Activated CD4-positive, alpha-beta T cell treated with anti-CD3 and anti-CD28 coated beads, Interleukin-2, amount 50 U/mL, for 24 hours (primary cell): ENCODE data around the gene USHBP1.

ENCODE experiments used
- DNase-seq, 2 donors: peaks; one replicate each; pipeline ENCODE4 v3.0.0-alpha.2; 2020; ENCODE audit warnings: low read depth in 1 of 2, low spot score in 1 of 2

Gene USHBP1

DNA sequence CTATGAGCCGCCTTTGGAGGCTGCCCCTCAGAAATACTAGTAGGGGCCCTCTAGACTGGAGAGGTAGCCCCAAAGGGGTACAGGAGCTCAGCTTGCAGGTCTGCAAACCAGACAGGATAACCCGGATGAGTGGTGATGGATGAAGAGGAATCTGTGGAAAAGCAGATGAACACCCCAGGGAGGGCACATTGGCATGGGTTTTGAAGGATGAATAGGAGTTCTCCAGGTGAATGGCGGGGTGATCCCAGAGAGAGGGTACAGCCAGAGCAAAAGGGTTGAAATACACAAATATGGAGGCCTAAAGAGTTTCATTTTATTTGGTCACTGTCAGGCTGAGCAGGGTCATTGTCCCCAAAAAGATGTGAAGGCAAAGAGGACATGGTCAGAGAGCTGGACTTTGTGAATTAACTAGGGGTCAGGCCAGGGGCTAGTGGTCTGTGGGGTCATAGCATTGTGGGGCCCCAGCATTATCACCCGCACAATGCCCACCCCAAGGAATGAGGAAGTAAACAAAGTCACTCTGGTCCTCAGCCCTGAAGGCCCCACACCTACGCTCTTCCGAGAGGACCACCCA lies 23.6 kb downstream of the USHBP1 start:
- DNase-seq: no peak

DNA sequence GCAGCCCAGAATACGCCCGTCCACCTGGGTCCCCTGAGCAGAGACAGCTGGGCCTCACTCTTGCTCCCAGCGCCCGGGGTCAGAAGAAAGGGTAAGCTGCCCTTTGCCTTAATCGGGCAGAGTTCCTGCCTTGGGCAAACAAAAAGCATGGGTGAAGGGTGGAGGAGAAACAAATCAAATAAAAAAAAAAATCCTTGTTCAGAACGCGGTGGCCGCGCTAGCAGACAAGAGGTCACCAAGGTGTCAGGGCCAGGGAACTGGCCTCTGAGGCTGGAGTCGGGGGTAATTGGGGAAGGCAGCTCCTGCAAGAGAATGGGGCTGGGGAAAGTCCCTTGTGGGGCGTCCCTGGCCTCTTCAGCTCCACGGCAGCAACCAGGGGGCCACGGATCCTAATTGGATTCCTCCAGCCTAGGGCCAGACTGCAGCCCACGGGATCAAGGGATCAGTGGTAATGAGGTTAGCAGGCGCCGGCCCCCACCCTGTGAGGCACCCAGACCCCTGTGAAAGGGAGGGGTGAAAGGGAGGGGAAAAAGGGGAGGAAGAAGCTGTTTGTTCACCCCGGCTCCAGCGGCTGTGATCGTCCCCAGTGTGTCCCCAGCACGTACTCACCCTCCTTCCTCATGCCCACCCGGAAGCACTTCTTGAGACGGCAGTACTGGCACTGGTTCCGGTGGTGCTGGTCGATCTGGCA lies 24.3 kb downstream of the USHBP1 start:
- no peak for DNase-seq

DNA sequence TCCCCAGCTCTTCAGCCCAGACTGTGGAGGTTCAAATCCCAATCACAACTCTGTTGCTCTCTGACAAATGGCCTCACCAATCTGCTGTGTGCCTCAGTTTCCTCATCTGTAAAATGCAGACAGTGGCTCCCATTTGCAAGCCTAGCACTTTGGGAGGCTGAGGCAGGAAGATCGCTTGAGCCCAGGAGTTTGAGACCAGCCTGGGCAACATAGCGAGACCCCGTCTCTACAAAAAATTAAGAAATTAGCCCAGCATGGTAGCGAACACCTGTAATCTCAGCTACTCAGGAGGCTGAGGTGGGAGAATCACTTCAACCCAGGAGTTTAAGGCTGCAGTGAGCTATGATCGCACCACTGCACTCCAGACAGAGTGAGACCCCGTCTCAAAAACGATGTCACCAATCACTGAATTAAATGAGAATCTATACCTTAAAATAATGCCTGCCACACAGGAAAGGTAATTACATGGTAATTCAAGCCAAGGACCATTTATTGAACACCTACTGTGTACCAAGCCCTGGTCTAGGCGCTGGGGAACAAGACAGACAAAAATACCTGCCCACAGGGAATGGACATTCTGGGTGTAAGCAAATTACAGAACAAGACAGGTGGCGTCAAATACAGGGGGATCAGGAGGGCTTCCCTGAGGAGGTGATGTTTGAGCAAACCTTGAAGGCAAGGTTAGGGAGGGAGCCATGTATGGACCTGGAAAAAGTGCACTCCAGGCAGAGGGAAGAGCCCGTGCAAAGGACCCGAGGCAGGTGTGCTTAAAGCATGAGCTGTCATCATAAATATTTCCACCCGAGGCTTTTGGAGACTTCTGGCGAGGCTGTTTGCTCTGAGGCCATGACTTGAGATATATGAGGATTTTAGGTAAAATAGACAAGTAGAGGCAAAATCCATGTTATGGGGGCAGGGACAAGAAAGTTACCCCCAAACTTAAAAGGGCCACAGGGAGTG lies 26.5 kb downstream of the USHBP1 start:
- no peak for DNase-seq

DNA sequence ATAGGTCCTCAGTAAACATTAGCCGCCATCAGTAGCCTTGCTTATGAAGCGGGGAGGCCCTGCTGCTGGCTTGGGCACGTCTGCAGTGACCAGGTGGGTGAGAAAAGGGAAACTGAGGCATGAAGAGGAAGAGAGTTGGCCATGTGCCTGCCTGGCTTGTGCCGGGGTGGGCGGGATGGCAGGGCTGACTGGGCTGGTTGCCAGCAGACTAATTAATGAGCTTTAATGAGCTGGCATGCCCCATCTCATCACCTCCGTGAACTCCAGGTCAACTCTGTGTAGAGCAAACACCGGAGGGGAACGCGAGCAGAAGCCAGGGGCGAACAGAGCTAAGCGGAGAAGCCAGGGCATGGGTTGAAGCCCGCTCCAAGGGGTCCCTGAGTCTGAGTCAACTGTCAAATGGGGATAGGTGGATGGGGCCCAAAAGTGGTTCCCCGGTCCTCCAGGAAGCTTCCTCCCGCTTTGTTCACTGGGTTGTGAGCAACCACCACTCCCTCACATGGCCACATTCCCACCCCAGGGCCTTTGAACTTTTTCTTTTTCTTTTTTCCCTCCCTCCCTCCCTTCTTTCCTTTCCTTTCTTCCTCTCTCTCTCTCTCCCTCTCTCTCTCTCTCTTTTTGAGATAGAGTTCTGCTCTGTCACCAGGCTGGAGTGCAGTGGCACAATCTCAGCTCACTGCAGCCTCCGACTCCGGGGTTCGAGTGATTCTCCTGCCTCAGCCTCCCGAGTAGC lies 27.6 kb downstream of the USHBP1 start:
- no peak for DNase-seq

DNA sequence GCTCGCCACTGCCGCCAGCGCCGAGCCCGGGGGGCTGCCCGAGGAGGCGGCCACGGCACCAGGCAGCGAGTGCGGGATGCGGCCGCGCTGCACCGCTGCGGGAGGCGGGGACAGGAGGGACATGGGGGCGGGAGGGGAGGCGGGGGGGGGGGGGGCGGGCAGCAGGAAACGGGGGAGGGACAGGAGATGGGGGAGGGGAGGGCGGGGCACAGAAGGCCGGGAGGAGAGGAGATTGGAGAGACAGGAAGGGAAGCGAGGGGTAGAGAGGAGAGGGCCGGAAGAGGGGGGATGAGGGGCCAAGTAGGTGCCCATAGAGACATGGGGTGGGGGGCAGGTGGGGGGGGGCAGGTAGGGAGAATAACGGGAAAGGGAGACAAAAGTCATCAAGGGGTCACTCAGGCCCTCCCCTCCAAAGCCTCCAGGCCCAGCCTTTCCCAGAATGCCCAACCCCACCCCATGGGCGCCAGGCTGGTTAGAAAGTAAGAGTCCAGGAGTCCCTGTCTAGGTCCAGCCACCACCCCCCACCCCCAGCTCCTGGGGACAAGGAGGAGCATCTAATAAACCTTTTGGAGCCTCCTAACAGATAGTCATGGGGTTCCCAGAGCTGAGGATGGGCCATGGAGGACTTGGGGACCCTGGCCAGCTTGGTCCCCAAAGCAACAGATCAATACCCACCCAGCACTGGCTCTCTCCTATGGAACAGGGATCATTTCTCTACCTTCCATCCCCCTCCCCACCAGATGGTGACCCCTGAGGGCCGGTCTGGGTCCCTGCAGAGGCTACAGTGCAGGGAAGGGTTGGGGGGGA lies 28.4 kb downstream of the USHBP1 start:
- DNase-seq: no peak

DNA sequence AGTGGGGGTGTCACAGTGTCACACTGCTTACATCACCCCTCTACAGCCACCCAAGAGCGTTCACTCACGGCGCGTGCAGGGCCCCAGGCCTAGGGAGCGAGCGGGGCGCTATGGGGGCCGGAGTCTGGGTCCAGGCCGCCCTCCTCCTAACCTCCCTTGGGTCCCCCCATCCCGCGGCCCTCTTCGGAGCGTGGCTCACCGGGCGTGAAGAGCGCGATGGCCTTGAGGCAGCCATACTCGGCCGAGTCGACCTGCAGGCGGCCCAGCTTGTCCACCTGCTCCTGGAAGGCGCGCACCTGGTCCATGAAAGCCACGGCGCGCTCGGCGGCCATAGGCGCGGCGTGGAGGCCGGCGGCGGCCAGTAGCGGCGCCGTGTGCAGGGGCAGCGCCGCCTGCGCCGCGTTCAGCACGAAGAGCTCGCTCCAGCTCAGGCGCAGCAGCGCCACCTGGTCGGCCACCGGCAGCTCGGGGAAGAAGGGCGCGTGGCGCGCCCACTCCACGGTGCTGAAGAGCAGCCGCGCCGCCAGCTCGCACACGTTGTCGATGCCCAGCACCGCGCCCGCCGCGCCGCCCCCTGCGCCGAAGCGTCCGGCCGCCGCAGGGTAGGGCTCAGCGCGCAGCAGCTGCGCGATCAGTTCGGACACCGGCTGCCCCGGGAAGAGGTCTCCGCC lies 29.1 kb downstream of the USHBP1 start:
- peak; percentile 50 to 53 for DNase-seq

DNA sequence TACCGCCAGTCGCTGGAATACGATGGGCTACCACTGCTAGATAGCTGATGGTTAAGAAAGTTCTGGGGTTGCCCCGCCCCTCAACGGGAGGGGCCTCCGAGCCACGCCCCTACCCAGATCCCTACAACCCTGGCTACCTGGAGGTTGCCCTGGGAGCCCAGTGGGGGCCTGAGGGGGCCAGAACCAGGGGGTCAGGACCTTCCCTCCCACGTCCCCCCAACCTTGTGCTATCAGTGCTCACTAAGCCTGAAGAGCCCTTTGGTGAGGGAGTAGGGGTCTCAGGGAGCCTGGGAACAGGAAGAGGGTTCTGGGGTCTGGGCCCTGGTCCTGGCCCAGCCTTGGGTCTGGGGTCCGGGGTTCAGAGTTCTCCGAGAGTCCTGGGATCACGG lies 29.6 kb downstream of the USHBP1 start:
- DNase-seq: peak; percentile 43 to 49

DNA sequence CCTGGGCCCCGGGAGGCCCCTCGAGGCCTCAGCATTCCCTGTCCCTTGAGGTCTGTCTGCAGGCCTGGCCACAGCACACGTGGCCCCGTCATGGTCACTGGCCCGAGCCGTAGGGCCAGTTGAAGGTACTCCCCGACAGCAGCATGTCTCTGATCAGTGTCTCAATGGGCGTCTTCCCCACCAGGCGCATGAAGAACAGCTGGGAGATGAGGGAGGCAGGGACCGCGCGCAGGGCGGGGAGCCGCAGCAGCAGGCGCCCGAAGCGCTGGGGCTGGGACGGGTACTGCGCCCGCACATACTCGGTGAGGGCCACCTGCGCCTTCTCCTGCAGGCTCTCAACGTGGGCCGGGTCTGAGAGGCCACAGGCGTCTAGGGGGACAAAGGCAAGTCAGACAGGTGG lies 32.3 kb downstream of the USHBP1 start:
- no peak for DNase-seq

DNA sequence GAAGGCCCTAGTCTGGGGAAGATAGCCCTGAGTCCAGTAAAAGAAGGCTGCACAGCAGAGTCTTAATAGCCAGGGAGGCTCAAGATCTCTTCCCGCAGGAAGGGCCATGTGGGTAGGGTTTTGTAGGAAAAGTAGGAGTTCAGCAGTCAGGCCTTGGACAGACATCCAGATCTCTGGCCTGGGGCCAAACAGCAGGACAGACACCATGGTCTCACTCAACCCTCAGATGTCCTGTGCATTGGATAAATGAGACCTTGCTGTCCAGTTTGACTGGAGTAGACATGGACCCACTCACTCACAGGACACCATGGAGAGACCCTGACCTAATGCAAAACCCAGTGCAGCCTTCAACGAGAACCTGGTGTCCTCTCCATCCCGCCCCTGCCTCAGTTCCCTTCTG lies 34.7 kb downstream of the USHBP1 start:
- no peak for DNase-seq

DNA sequence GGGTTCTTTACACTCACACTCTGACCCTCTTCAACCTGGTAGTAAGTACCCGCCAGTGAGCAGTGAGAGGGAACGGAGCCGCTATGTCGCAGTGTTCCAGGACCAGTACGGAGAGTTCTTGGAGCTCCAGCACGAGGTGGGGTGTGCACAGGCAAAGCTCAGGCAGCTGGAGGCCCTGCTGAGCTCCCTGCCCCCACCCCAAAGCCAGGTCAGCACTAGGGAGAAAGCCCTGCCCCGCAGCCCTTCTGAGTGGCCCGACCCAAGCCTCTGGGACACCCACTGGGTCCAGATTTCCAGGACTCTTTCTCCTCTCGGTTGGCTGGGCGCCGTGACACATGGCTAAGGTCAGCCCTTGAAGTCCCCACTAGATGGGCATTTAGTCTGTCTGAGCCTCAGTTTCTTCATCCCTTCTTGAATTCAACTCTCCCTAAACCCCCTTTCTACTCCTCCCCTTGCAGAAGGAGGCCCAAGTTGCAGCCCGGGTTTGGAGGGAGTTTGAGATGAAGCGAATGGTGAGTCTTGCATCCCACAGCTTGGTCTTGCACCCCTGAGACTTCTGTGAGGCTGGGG lies 36.7 kb downstream of the USHBP1 start:
- DNase-seq: no peak

DNA sequence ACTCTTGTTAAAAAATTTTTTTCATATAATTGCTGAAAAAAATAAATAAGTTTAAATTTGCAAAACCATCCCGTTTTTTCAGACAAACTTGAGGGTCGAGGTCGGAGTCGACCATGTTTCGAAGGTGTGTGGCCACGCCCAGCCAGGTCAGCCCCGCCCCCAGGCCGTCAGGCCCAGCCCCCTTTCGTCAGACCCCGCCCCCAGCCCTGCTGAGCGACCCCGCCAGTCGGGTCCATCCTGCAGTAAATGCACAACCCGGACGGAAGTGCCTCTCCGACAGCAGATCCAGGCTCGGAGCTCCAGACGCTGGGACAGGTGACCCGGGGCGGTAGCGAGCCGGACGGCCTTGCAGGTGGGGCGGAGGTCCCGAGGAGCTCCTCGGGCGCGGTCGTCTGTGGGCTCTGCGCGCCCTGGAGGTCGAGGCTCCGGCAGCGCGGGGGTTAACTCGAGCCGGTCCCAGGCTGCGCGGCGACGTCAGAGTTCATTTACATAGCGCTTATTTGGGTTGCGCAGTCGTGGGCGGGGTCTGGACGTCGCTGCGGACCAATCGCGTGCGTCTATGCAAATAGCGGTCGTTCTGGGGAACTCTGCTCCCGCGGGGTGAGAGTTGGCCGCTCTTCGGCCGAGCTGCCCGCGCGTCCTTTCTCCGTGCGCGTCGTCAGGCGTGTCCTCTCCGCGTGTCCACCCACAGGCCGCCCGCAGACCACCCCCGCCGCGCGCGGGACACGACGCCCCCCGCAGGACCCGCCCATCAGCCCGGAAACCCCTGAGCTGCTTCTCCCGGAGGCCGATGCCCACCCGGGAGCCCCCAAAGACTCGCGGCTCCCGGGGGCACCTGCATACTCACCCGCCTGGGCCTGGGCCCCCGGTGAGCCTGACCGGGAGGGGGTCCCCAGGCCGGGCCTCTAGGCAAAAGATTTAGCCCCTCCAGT lies 38.3 kb downstream of the USHBP1 start, which contains the start of gene OCEL1:
Gene OCEL1, plus strand, starts transcription at position 225 of the 932 bp plus-strand sequence. Its CDS starts 22 bp downstream, at position 247.
- DNase-seq: peak; percentile 93 to 94

DNA sequence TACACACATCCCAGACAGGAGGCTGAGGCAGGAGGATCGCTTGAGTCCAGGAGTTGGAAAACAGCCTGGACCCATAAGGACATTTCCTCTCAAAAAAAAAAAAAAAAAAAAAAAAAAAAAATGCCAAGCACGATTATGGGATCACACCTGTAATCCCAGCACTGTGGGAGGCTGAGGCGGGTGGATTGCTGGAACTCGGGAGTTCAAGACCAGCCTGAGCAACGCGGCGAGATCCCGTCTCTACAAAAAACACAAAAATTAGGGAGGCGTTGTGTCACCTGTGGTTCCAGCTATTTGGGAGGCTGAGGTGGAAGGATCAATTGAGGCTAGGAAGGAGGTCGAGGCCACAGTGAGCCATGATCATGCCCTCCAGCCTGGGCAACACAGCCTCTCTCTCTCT lies 39.5 kb downstream of the USHBP1 start:
- DNase-seq: no peak

DNA sequence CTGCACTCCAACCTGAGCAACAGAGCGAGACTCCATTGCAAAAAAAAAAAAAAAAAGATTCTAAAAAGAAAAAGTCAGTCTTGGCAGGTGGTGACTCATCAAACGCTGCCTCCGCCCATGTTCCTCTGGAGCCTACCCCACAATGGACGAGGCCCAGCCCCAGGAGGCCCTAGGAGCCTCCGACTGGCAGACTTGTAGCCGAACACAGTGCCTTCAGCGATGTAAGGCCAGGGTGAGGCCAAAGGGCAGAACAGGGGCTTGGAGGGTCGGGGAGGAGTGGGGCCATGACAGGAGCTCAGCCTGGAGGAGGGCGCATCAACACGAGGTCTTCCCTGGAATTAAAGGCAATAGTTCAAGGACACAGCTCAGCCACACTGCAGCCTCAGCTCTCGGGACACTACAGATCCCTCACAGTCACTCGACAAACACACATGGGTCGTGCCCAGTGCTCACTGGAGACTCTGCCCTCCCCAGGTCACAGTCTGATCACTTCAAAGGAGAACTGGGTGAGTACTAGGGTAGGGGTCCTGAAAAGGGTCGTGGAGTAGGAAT lies 44.3 kb downstream of the USHBP1 start:
- DNase-seq: no peak

DNA sequence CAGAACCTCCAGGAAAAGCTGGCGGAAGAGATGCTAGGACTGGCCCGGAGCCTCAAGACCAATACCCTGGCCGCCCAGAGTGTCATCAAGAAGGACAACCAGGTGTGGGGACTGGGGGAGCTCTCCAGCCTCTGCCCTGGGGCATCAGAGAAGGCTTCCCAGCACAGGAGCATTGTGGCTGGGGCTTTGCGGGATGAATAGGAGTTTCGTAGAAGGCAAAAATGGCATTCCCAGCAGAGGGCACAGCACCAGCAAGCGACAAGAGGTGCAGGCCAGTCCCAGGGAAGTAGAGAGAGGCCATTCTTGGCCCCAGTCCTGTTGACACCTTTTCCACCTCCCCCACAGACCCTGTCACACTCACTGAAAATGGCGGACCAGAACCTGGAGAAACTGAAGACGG lies 45.3 kb downstream of the USHBP1 start:
- DNase-seq: no peak

DNA sequence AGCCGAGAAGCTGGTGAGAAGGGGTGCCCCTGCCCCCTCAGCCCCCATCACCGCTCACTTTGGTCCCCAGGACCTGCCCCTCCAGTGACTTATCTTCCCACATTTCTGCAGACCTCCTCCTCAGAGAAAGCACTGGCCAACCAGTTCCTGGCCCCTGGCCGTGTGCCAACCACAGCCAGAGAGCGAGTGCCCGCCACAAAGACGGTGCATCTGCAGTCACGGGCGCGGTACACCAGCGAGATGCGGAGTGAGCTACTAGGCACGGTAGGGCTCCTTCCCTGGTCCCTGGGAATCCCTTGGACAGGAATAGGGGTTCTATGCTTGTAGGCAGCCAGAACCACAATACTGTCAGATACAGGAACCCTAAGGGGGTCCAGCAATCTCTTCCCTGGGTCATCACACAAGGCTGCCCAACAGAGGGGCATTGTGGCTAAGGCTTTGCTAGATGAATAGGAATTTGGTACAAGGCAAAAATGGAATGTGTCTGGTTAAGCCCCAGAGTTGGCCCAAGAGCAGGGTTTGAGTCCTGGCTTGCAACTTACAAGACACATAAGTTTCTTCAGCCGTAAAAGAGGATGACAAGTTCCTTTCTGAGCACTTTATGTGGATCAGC lies 48.4 kb downstream of the USHBP1 start:
- DNase-seq: no peak

DNA sequence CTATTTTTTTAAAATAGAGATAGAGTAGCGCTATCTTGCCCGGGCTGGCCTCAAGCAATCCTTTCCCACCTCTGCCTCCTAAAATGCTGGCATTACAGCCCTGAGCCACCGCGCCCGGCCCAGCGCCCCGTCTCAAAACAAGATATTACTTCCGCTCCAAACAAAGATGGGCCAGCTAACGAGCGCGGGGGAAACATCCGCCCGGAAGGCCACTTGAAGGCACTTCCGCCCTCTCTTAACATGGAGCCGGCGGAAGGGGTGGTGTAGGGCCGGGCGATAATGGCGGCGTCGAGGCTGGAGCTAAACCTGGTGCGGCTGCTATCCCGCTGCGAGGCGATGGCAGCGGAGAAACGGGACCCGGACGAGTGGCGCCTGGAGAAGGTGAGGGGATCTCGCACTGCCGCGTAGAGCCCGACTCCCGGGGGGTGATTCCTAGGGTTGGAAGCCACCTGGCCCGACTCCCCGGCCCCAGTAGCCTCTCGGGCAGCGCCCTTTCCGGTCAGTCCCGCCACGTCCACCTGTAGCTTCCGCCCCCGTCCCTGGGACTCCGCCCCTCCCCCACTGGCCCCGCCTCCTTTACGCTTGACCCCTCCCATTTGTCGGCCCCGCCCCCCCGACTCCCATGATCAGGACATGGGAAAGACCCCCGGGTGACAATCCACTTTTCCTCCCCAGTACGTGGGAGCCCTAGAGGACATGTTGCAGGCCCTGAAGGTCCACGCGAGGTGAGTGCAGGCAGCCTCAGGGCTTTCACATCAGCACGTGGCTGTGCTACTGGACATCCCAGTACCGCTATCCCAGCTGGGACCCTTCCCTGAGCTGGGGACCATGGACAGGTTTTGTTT lies 49.2 kb downstream of the USHBP1 start, which contains the start of gene USE1:
Gene USE1, plus strand, starts transcription at position 231 of the 845 bp plus-strand sequence. Its CDS starts 49 bp downstream, at position 280.
- peak; percentile 68 to 82 for DNase-seq
